Renal pelvis (tissue), 12 donors: ENCODE measurements around the gene CEP43. TPM values are rescaled to one million over a fixed set of nuclear protein-coding genes. Genes with fewer than 3 reads are reported as not detected.
A peak's percentile ranks its signal among the peaks of the same experiment; 100 is the strongest.
"Not testable (repeated sequence)": the region's sequence is repeated elsewhere in the genome, so short reads cannot be mapped to it uniquely, and the experiment has no call there.

Experiments used
- DNase-seq: peaks from one replicate; pipeline ENCODE4 v3.0.0-alpha.2; 2013
- long read RNA-seq, 16 experiments: transcript quantifications; one replicate each; lab custom pipeline, GENCODE V29; 2026
- polyA plus RNA-seq, 3 donors: library from polyadenylated mRNA; unstranded; fragments of 120-200 nt; gene quantifications; one replicate each; pipeline ENCODE4 v1.2.1, GENCODE V29; 2013; ENCODE audit not compliant: insufficient read length in 3 of 3

CEP43 gene
- 10 to 100 TPM; 25.9 to 51.4 (median 48.6) TPM for polyA plus RNA-seq
- long read RNA-seq, donor 1, full-length matches to known transcripts: 6 of 6 reads
- long read RNA-seq, donor 1, partial matches to known transcripts: 0 of 6 reads
- long read RNA-seq, donor 1, other reads (novel, unspliced or antisense): 0 of 6 reads
- long read RNA-seq, donor 2, full-length matches to known transcripts: 9 of 9 reads
- long read RNA-seq, donor 2, partial matches to known transcripts: 0 of 9 reads
- long read RNA-seq, donor 2, other reads (novel, unspliced or antisense): 0 of 9 reads
- long read RNA-seq, donor 3, full-length matches to known transcripts: 3 of 3 reads
- long read RNA-seq, donor 3, partial matches to known transcripts: 0 of 3 reads
- long read RNA-seq, donor 3, other reads (novel, unspliced or antisense): 0 of 3 reads
- long read RNA-seq, donor 4, partial matches to known transcripts: 0 of 2 reads
- long read RNA-seq, donor 4, other reads (novel, unspliced or antisense): 0 of 2 reads
- long read RNA-seq, donor 5, full-length matches to known transcripts: 4 of 4 reads
- long read RNA-seq, donor 5, partial matches to known transcripts: 0 of 4 reads
- long read RNA-seq, donor 5, other reads (novel, unspliced or antisense): 0 of 4 reads
- long read RNA-seq, donor 6, partial matches to known transcripts: 0 of 5 reads
- long read RNA-seq, donor 6, other reads (novel, unspliced or antisense): 0 of 5 reads
- long read RNA-seq, donor 7, partial matches to known transcripts: 0 of 3 reads
- long read RNA-seq, donor 7, other reads (novel, unspliced or antisense): 0 of 3 reads
- long read RNA-seq, donor 8, partial matches to known transcripts: 0 of 1 reads
- long read RNA-seq, donor 8, other reads (novel, unspliced or antisense): 0 of 1 reads
- long read RNA-seq, donor 9, partial matches to known transcripts: 0 of 4 reads
- long read RNA-seq, donor 9, other reads (novel, unspliced or antisense): 0 of 4 reads
- long read RNA-seq, donor 10, partial matches to known transcripts: 5 of 8 reads
- long read RNA-seq, donor 10, other reads (novel, unspliced or antisense): 0 of 8 reads
- long read RNA-seq, donor 11, partial matches to known transcripts: 0 of 1 reads
- long read RNA-seq, donor 11, other reads (novel, unspliced or antisense): 0 of 1 reads
- long read RNA-seq, donor 12, transcript FGFR1OP-201 (12 exons, 1,484 nt): major isoform, 5 of 5 reads
- long read RNA-seq, donor 12, partial matches to known transcripts: 0 of 5 reads
- long read RNA-seq, donor 12, other reads (novel, unspliced or antisense): 0 of 5 reads
- long read RNA-seq, donor 13, transcript FGFR1OP-201 (12 exons, 1,484 nt): major isoform, 5 of 10 reads
- long read RNA-seq, donor 13, partial matches to known transcripts: 5 of 10 reads
- long read RNA-seq, donor 13, other reads (novel, unspliced or antisense): 0 of 10 reads
- long read RNA-seq, donor 14, partial matches to known transcripts: 7 of 10 reads
- long read RNA-seq, donor 14, other reads (novel, unspliced or antisense): 0 of 10 reads
- long read RNA-seq, donor 15, full-length matches to known transcripts: 7 of 18 reads
- long read RNA-seq, donor 15, partial matches to known transcripts: 11 of 18 reads
- long read RNA-seq, donor 15, other reads (novel, unspliced or antisense): 0 of 18 reads
- long read RNA-seq, donor 16, full-length matches to known transcripts: 5 of 5 reads
- long read RNA-seq, donor 16, partial matches to known transcripts: 0 of 5 reads
- long read RNA-seq, donor 16, other reads (novel, unspliced or antisense): 0 of 5 reads

- DNase-seq: peak; percentile 97
These were observed at the start of gene CEP43 for GRCh38 chr6:166999145-166999883. Gene CEP43, plus strand, starts transcription at chr6:166999397. Its CDS starts 16 bp downstream, at chr6:166999413.

- DNase-seq: no peak
These were observed 49.4 kb upstream of the CEP43 start for GRCh38 chr6:166949528-166950442.

DNA sequence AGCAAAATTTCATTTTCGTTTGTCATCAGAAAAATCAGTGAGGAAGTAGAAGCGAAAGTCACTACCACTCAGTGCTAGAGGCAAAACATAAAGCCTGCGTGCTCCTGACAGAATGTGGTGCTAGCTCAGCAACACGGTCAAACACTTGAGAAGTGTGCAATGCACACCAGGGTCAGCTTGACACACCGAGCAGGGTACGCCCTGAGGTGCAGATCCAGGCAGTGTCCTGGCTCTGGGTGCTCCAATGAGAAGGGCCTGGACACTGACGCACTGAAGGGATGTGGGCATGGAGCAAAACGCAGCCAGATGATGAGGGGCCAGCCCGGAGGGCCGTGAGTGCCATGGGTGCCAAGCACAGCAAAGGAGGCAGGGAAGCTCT, 48.8 kb upstream of the CEP43 start:
- no peak for DNase-seq

- DNase-seq: not testable (repeated sequence)
These were observed 48.1 kb upstream of the CEP43 start for GRCh38 chr6:166950892-166951669.

DNA sequence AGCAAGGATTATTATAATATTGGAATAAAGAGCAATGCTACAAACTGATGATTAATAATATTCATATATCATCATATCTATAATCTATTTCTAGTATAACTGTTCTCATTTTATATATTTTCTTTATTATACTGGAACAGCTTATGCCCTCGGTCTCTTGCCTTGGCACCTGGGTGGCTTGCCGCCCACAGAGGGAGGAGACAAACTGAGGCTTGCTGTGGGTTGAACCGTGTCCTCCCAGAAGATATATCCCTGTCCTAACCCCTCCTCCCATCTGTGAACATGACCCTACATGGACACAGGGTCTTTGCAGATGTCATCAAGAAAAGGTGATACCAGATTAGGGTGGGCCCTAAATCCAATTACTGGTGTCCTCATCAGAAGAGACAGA, 47.5 kb upstream of the CEP43 start:
- no peak for DNase-seq

GRCh38 chr6:166952121-166952520, 47.1 kb upstream of the CEP43 start:
- no peak for DNase-seq

- no peak for DNase-seq
These were observed 46.4 kb upstream of the CEP43 start for GRCh38 chr6:166952567-166953486.

DNA sequence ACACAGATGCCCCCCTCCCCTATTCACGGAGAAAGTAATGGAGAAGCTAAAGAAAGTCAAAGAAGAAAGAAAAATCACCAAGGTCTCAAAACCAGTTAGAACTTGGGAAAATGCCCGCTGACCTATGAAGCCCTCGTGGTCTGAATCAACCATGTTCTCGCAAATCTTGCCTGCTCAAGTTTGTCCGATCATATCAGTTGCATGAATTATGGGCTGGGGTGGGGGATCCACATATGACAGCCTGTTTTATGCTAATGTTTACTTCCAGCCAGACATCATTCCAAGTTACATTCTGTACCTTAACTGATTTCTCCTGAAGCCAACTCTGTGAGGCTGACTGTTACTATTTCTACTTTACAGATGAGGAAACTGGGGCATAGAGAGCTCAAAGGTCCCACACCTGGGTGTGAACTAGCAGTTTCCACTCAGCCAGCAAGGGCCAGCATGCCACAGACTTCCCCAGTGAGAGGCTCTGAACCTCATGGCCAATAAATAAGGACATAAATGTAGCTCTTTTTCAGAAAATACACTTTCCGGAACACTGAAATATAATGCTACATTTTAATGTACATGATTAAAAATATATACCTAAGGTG, 45.0 kb upstream of the CEP43 start:
- no peak for DNase-seq

DNA sequence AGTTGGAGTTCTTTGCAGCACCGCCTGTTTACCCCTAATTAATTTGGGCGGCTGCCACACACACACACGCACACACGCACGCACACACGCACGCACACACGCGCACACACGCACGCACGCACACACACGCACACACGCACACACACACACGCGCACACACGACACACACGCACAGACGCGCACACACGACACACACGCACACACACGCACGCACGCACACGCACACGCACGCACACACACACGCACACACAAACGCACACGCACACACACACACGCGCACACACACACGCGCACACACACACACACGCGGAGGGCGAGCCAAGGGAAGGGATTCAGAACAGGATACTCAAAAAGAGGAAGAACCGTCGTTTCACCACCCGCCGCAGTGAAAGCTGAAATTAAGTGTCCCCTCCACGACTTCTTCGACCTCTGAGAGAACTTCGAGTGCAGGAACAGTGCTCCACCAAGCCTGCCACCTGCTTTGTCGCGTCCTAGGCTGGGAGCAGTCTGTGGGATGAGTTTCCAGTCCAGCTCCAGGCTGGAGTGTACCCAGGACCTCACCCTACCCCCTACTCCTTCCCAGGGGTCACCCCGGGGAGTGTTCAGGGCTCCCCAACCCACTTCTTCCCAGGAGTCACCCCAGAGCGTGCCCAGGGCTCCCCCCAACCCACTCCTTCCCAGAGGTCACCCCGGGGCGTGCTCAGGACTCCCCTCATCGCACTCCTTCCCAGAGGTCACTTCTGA, 43.9 kb upstream of the CEP43 start:
- DNase-seq: no peak

- DNase-seq: no peak
These were observed 43.2 kb upstream of the CEP43 start for GRCh38 chr6:166955865-166956443.

GRCh38 chr6:166956444-166957086, 42.6 kb upstream of the CEP43 start, which contains the start of gene RNASET2:
Gene RNASET2, minus strand, starts transcription at chr6:166956550. Its CDS starts 368 bp downstream, at chr6:166956182.
- DNase-seq: peak; percentile 89

- no peak for DNase-seq
These were observed 42.0 kb upstream of the CEP43 start for GRCh38 chr6:166957087-166957804.

- no peak for DNase-seq
These were observed 41.5 kb upstream of the CEP43 start for GRCh38 chr6:166957805-166958076.
